HFF-Myc (cell line): ENCODE data around the gene ZSWIM6.

Experiments
- DNase-seq: peaks from one replicate; pipeline ENCODE4 v3.0.0-alpha.2; 2011; ENCODE audit warnings: low read depth; ENCODE audit errors: extremely low read depth
- H3K4me3 ChIP-seq: replicated peaks from 2 replicates; pipeline ENCODE4 v1.5.1; 2011; ENCODE audit warnings: low read depth, mild to moderate bottlenecking, control low read depth, low read length
- CTCF ChIP-seq: IDR thresholded peaks from 2 replicates; pipeline ENCODE4 v1.5.1; 2012; ENCODE audit warnings: mild to moderate bottlenecking, low read depth, low read length, control low read depth; ENCODE audit errors: missing control alignments

Gene ZSWIM6

GRCh38 chr5:61321669-61322068 is 10.4 kb upstream of the ZSWIM6 start:
- DNase-seq: no peak
- TF ChIP-seq CTCF: no peak

GRCh38 chr5:61322738-61323725 is 9.0 kb upstream of the ZSWIM6 start:
- DNase-seq: no peak
- H3K4me3 ChIP-seq: no peak overlapping the region
- no peak for TF ChIP-seq CTCF

More at GRCh38 chr5:61321669-61322068, 10.4 kb upstream of the ZSWIM6 start:
- no peak overlapping the region for H3K4me3 ChIP-seq

GRCh38 chr5:61327760-61328753 is 4.0 kb upstream of the ZSWIM6 start:
- H3K4me3 ChIP-seq: no peak overlapping the region
- TF ChIP-seq CTCF: no peak
- no peak for DNase-seq

- no peak for DNase-seq
- H3K4me3 ChIP-seq: no peak overlapping the region
- no peak for TF ChIP-seq CTCF
Observed at GRCh38 chr5:61328791-61329549, 3.1 kb upstream of the ZSWIM6 start.

- H3K4me3 ChIP-seq: peak overlapping the region; percentile 70
- TF ChIP-seq CTCF: no peak
- no peak for DNase-seq
Observed at GRCh38 chr5:61329550-61330128, 2.4 kb upstream of the ZSWIM6 start.

GRCh38 chr5:61330341-61330844 is 1.7 kb upstream of the ZSWIM6 start:
- no peak for DNase-seq
- H3K4me3 ChIP-seq: peak overlapping the region; percentile 70
- TF ChIP-seq CTCF: no peak
